K562 (cell line): ENCODE data around the gene C2CD2L. TPM values are rescaled to one million over a fixed set of nuclear protein-coding genes. Genes with fewer than 3 reads are reported as not detected.

Experiments used
- BHLHE40 ChIP-seq: IDR thresholded peaks from 2 replicates; pipeline ENCODE4 v1.6.1; 2011; ENCODE audit warnings: low read length, improper control_type of control experiment
- FOXA1 ChIP-seq: fragments of 450-650 bp; IDR thresholded peaks from 2 replicates; pipeline ENCODE4 v1.6.1; 2016; ENCODE audit warnings: mild to moderate bottlenecking, borderline replicate concordance
- MEIS2 ChIP-seq: fragments of 450-650 bp; IDR thresholded peaks from 2 replicates; pipeline ENCODE4 v1.6.1; 2014; ENCODE audit warnings: mild to moderate bottlenecking; ENCODE audit not compliant: partially characterized antibody
- MIER1 ChIP-seq: fragments of 450-650 bp; IDR thresholded peaks from 2 replicates; pipeline ENCODE4 v1.6.1; 2016; ENCODE audit warnings: antibody characterized with exemption, mild to moderate bottlenecking, low read depth
- MYNN ChIP-seq, 2 experiments: sonication (generic); formaldehyde crosslinking in 1 of 2; IDR thresholded peaks; 2 replicates each; pipeline versions ENCODE4 v1.5.0 to v1.6.1; 2016 to 2020; ENCODE audit warnings: antibody characterized with exemption in 1 of 2, missing genetic modification reagents in 1 of 2
- NR2F6 ChIP-seq: fragments of 450-650 bp; formaldehyde crosslinking; IDR thresholded peaks from 2 replicates; pipeline ENCODE4 v1.4.0; 2020; ENCODE audit warnings: mild to moderate bottlenecking
- POLR2G ChIP-seq: fragments of 200-400 bp; formaldehyde crosslinking; IDR thresholded peaks from 2 replicates; pipeline ENCODE4 v1.6.1; 2017; ENCODE audit warnings: low read depth, mild to moderate bottlenecking, antibody characterized with exemption, low read length, moderate library complexity
- POLR2H ChIP-seq: IDR thresholded peaks from 2 replicates; pipeline ENCODE4 v1.6.1; 2016; ENCODE audit warnings: missing genetic modification characterization, low read depth, mild to moderate bottlenecking, control low read depth, missing compliant biosample characterization, moderate library complexity
- POU5F1 ChIP-seq: fragments of 150-350 bp; IDR thresholded peaks from 2 replicates; pipeline ENCODE4 v1.6.1; 2014; ENCODE audit warnings: borderline replicate concordance, low read length, low read depth, mild to moderate bottlenecking; ENCODE audit not compliant: partially characterized antibody
- PPARD ChIP-seq: fragments of 250-450 bp; sonication (Bioruptor Pico); IDR thresholded peaks from 2 replicates; pipeline ENCODE4 v1.8.0; 2022; ENCODE audit warnings: inconsistent platforms, mild to moderate bottlenecking, moderate library complexity
- RAD51 ChIP-seq: fragments of 450-650 bp; IDR thresholded peaks from 2 replicates; pipeline ENCODE4 v1.7.1; 2016; ENCODE audit warnings: low read depth, mild to moderate bottlenecking, borderline replicate concordance
- SAFB ChIP-seq: fragments of 200-400 bp; formaldehyde crosslinking; IDR thresholded peaks from 2 replicates; pipeline ENCODE4 v1.6.1; 2017; ENCODE audit warnings: low read depth, low read length, borderline replicate concordance
- SRF ChIP-seq, 2 experiments: fragments of 250-450, 450-650 bp in 1 of 2; sonication (Bioruptor Pico) in 1 of 2; sonication (generic) in 1 of 2; formaldehyde crosslinking; IDR thresholded peaks; 2 replicates each; pipeline versions ENCODE4 v1.5.0 to v1.5.1; 2020 to 2022; ENCODE audit warnings: mild to moderate bottlenecking in 1 of 2, missing genetic modification reagents in 1 of 2
- TCF3 ChIP-seq: sonication (generic); formaldehyde crosslinking; IDR thresholded peaks from 2 replicates; pipeline ENCODE4 v1.4.0; 2020; ENCODE audit warnings: mild to moderate bottlenecking, missing genetic modification reagents
- ZBTB1 ChIP-seq: sonication (generic); formaldehyde crosslinking; IDR thresholded peaks from 2 replicates; pipeline ENCODE4 v1.8.1; 2023; ENCODE audit warnings: missing genetic modification reagents, low read depth, mild to moderate bottlenecking, borderline replicate concordance
- ZKSCAN1 ChIP-seq: fragments of 150-350 bp; IDR thresholded peaks from 2 replicates; pipeline ENCODE4 v1.6.1; 2016; ENCODE audit warnings: low read depth, low read length
- ZNF12 ChIP-seq: sonication (generic); formaldehyde crosslinking; IDR thresholded peaks from 2 replicates; pipeline ENCODE4 v1.4.0; 2020; ENCODE audit warnings: mild to moderate bottlenecking, missing genetic modification reagents
- ZNF174 ChIP-seq: fragments of 250-450 bp; sonication (Bioruptor Pico); IDR thresholded peaks from 2 replicates; pipeline ENCODE4 v1.4.0; 2020; ENCODE audit warnings: mild to moderate bottlenecking
- ZNF239 ChIP-seq: fragments of 250-450 bp; sonication (Bioruptor Pico); IDR thresholded peaks from 2 replicates; pipeline ENCODE4 v1.4.0; 2020; ENCODE audit warnings: mild to moderate bottlenecking
- ZNF24 ChIP-seq: fragments of 450-650 bp; IDR thresholded peaks from 2 replicates; pipeline ENCODE4 v1.6.1; 2016
- ZNF324 ChIP-seq: fragments of 250-450 bp; sonication (Bioruptor Pico); IDR thresholded peaks from 2 replicates; pipeline ENCODE4 v1.4.0; 2020; ENCODE audit warnings: mild to moderate bottlenecking
- ZNF511 ChIP-seq: sonication (generic); formaldehyde crosslinking; IDR thresholded peaks from 2 replicates; pipeline ENCODE4 v1.8.0; 2022; ENCODE audit warnings: mild to moderate bottlenecking, missing genetic modification reagents
- ZNF57 ChIP-seq: fragments of 450-650 bp; formaldehyde crosslinking; IDR thresholded peaks from 2 replicates; pipeline ENCODE4 v1.4.0; 2020; ENCODE audit warnings: mild to moderate bottlenecking, moderate library complexity
- ZNF644 ChIP-seq: fragments of 200-800 bp; sonication (Bioruptor generic); IDR thresholded peaks from 2 replicates; pipeline ENCODE4 v1.6.1; 2016; ENCODE audit warnings: low read depth, missing genetic modification characterization, missing compliant biosample characterization
- polyA plus RNA-seq, 8 experiments: library from polyadenylated mRNA; depleted of rRNA in 4 of 8; stranded (reverse) in 5 of 8; unstranded in 3 of 8; fragments of >200 nt; fragmentation: Nextera tagmentation in 2 of 8; fragmentation: Illumina TruSeq in 1 of 8; extraction: Ambion mirVana in 2 of 8; extraction: Trizol in 1 of 8; gene quantifications; 2 replicates each; pipeline versions ENCODE4 v1.2.1 to v1.2.3, GENCODE V29; 2011 to 2014; ENCODE audit warnings: inconsistent platforms in 1 of 8, missing spikeins in 1 of 8
- total RNA-seq, 7 experiments: library from RNA; depleted of rRNA in 6 of 7; stranded (reverse); fragments of >200 nt in 6 of 7; fragmentation: Illumina TruSeq in 2 of 7; extraction: Trizol in 2 of 7; gene quantifications; 2 replicates each; pipeline versions ENCODE4 v1.2.1 to v1.2.3, GENCODE V29; 2011 to 2021; ENCODE audit warnings: low replicate concordance in 1 of 7
- TF ChIP-seq, protein P1 (sequence below), 3 experiments: fragments of 200-800 bp in 1 of 3; fragments of 250-450 bp in 1 of 3; fragments of 450-650 bp in 1 of 3; sonication (Bioruptor Pico) in 1 of 3; sonication (Bioruptor generic) in 1 of 3; formaldehyde crosslinking in 1 of 3; IDR thresholded peaks; 2 replicates each; pipeline versions ENCODE4 v1.6.1 to v1.8.0; 2016 to 2022; ENCODE audit warnings: mild to moderate bottlenecking in 2 of 3, missing genetic modification characterization in 2 of 3, missing compliant biosample characterization in 1 of 3, moderate library complexity in 1 of 3

Gene C2CD2L
- total and polyA plus RNA-seq, 9 of the 15 experiments (the other 6 are each of a cell fraction or from before 2014, with no cell fraction given), result 0.66 to 41.2 (median 14.8) TPM

DNA sequence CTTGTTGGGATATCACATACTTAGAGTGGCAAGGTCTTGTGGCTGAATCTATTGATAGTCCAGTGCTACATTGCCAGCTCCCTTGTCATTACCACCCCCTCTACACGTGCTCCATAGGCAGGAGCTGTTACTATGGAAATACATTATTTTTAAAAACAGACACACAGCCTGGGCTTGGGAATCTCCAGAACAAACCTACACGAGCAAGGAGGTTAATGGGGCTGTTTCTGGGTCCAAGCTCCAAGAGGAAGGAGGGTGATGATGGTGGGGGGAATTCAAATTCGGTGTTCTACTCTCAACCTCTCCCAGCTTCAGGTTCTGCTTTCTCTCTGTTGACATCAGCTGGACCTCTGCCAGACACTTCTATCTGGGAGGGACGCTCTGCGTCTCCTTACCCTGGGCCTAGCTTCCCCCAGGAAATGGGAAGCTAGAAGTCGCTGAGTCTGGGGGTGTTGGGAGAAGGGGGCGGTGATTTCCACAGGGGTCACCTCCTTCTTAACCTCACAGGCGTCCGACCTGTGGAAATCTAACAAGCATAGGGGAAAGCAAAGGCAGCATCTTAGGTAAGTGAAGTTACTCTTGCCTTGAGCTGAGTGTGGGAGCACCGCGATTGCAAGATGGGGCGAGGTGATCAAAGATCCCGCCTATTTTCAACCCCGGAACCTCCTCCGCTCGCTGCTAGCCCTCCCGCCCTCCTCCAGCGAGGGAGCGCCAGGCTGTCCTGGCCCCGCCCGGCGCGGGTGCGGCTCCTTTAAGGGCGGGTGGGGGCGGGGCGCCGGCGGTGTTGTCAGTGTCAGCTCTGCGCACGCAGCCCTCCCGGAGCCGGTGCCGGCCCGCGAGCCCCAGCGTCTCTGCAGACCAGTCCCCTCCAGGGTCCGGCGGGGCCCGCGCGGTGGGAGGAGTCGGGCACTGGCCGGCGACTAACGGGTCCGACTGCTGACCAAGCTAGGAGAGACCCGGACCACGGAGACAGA, at the start of gene C2CD2L (continued):
- TF ChIP-seq ZNF644 (tag) (peak; percentile 62; the same call in 1 of the 2 replicates), ZNF324 (CRISPR knock-in tag) (no peak), MYNN (IDR thresholded peaks at IDR 0.05) (no peak), MYNN (CRISPR knock-in tag; IDR thresholded peaks at IDR 0.05) (no peak), POLR2G (peak; percentile 80), ZBTB1 (CRISPR knock-in tag) (no peak), SRF (CRISPR knock-in tag; IDR thresholded peaks at IDR 0.05) (no peak), ZNF12 (CRISPR knock-in tag) (0 out of 2 replicates have a peak, but pooled peaks have one; percentile 27), POLR2H (tag) (peak; percentile 82), NR2F6 (CRISPR knock-in tag) (no peak), ZNF57 (no peak), ZNF239 (CRISPR knock-in tag) (no peak), ZNF174 (CRISPR knock-in tag) (no peak), ZNF24 (no peak), MEIS2 (peak; percentile 76), PPARD (CRISPR knock-in tag) (no peak), POU5F1 (no peak), BHLHE40 (no peak), ZNF511 (CRISPR knock-in tag) (no peak), RAD51 (no peak), TCF3 (CRISPR knock-in tag) (0 out of 2 replicates have a peak, but pooled peaks have one; percentile 5), ZKSCAN1 (no peak), FOXA1 (no peak), MIER1 (no peak), SAFB (no peak)
- TF ChIP-seq, protein P1, sequence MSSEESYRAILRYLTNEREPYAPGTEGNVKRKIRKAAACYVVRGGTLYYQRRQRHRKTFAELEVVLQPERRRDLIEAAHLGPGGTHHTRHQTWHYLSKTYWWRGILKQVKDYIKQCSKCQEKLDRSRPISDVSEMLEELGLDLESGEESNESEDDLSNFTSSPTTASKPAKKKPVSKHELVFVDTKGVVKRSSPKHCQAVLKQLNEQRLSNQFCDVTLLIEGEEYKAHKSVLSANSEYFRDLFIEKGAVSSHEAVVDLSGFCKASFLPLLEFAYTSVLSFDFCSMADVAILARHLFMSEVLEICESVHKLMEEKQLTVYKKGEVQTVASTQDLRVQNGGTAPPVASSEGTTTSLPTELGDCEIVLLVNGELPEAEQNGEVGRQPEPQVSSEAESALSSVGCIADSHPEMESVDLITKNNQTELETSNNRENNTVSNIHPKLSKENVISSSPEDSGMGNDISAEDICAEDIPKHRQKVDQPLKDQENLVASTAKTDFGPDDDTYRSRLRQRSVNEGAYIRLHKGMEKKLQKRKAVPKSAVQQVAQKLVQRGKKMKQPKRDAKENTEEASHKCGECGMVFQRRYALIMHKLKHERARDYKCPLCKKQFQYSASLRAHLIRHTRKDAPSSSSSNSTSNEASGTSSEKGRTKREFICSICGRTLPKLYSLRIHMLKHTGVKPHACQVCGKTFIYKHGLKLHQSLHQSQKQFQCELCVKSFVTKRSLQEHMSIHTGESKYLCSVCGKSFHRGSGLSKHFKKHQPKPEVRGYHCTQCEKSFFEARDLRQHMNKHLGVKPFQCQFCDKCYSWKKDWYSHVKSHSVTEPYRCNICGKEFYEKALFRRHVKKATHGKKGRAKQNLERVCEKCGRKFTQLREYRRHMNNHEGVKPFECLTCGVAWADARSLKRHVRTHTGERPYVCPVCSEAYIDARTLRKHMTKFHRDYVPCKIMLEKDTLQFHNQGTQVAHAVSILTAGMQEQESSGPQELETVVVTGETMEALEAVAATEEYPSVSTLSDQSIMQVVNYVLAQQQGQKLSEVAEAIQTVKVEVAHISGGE (CRISPR knock-in tag; IDR thresholded peaks at IDR 0.05), result peak in 1 of 3 experiments; percentile 84; a peak in 2 of 6 replicates
